Measurements from ENCODE around the gene DHTKD1.
A peak's percentile ranks its signal among the peaks of the same experiment; 100 is the strongest.

DHTKD1 gene

GRCh38 chr10:12045596-12045995 lies 23.2 kb upstream of the DHTKD1 start:
- POLR2A ChIA-PET = no interaction called here
- no peak for DNase-seq (ENCODE audit: extremely low spot score)
- CTCF ChIA-PET = no interaction called here
- TF ChIP-seq, protein P1, sequence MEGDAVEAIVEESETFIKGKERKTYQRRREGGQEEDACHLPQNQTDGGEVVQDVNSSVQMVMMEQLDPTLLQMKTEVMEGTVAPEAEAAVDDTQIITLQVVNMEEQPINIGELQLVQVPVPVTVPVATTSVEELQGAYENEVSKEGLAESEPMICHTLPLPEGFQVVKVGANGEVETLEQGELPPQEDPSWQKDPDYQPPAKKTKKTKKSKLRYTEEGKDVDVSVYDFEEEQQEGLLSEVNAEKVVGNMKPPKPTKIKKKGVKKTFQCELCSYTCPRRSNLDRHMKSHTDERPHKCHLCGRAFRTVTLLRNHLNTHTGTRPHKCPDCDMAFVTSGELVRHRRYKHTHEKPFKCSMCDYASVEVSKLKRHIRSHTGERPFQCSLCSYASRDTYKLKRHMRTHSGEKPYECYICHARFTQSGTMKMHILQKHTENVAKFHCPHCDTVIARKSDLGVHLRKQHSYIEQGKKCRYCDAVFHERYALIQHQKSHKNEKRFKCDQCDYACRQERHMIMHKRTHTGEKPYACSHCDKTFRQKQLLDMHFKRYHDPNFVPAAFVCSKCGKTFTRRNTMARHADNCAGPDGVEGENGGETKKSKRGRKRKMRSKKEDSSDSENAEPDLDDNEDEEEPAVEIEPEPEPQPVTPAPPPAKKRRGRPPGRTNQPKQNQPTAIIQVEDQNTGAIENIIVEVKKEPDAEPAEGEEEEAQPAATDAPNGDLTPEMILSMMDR (IDR thresholded peaks at IDR 0.05; ENCODE audit: control extremely low read depth, extremely low read depth, low read depth, missing control alignments) = no peak

GRCh38 chr10:12048547-12048946 lies 20.2 kb upstream of the DHTKD1 start:
- TF ChIP-seq, protein P1 (IDR thresholded peaks at IDR 0.05; ENCODE audit: control extremely low read depth, extremely low read depth, low read depth, missing control alignments) = no peak
- ChIA-PET CTCF (interaction anchor here (0.7 kb wide), 1 partner anchor 12 kb away, joined by 3 read pairs; no protein-coding TSS in a partner anchor), POLR2A (no interaction called here)
- peak; percentile 57 for DNase-seq (ENCODE audit: extremely low spot score)

DNA sequence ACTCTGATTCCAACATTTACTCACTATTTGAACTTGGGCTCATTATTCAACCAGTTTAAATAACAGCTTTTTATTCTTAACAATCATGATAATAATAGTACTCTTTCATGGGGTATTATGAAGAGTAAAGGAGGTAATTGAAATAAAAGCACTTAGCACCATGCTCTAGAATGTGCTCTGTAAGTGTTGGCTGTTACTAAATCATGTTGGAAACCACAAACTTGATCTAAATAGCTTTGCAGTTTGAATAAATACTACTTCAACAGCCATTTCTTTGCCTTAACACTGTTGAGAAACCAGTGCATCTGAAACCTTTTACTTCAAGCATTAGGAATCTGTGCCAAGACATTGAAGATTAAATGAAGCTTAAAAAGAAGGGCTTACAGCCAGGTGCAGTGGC lies 18.2 kb upstream of the DHTKD1 start:
- no peak for DNase-seq (ENCODE audit: extremely low spot score)
- TF ChIP-seq, protein P1 (IDR thresholded peaks at IDR 0.05; ENCODE audit: control extremely low read depth, extremely low read depth, low read depth, missing control alignments) = no peak
- CTCF ChIA-PET = interaction anchor here (0.9 to 2.5 kb wide), 4 partner anchors 8 to 63 kb away, joined by 3 to 9 read pairs (median 4); partner anchors contain the start of gene DHTKD1
- POLR2A ChIA-PET = interaction anchor here (0.9 kb wide), 1 partner anchor 8 kb away, joined by 4 read pairs; the partner anchor contains the start of gene UPF2

DNA sequence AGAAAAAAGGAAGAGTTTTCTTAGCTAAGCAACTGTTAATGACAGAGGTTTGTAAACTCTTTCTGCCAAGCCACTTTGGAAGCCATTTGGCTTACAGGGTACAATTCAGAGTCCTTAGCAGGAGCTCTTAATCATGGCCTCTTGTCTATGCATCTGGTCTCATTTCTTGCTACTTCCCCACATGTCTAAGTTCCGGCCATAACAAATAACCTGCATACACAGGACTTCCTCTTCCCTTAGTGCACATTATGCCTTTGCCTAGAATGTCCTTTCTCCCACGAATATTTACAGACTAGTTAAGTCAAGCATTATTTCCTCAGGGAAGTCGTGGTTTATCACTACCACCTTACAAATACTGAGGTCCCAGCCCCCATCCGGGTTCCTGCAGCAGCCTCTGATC lies 17.5 kb upstream of the DHTKD1 start:
- no peak for DNase-seq (ENCODE audit: extremely low spot score)
- ChIA-PET POLR2A (interaction anchor here (0.6 to 0.9 kb wide), 2 partner anchors 9 to 142 kb away, joined by 4 read pairs; partner anchors contain the start of gene UPF2), CTCF (interaction anchor here (0.7 to 2.5 kb wide), 4 partner anchors 9 to 64 kb away, joined by 3 to 9 read pairs (median 4); partner anchors contain the start of gene DHTKD1)
- TF ChIP-seq, protein P1 (IDR thresholded peaks at IDR 0.05; ENCODE audit: control extremely low read depth, extremely low read depth, low read depth, missing control alignments) = no peak

GRCh38 chr10:12055732-12056131 lies 13.0 kb upstream of the DHTKD1 start:
- no peak for DNase-seq (ENCODE audit: extremely low spot score)
- TF ChIP-seq, protein P1 (IDR thresholded peaks at IDR 0.05; ENCODE audit: control extremely low read depth, extremely low read depth, low read depth, missing control alignments) = no peak
- POLR2A ChIA-PET = interaction anchor here (0.6 to 0.7 kb wide), 2 partner anchors 11 to 507 kb away, joined by 3 to 4 read pairs; no protein-coding TSS in a partner anchor
- CTCF ChIA-PET = interaction anchor here (1.3 to 1.4 kb wide), 2 partner anchors 11 to 14 kb away, joined by 4 to 5 read pairs; no protein-coding TSS in a partner anchor

DNA sequence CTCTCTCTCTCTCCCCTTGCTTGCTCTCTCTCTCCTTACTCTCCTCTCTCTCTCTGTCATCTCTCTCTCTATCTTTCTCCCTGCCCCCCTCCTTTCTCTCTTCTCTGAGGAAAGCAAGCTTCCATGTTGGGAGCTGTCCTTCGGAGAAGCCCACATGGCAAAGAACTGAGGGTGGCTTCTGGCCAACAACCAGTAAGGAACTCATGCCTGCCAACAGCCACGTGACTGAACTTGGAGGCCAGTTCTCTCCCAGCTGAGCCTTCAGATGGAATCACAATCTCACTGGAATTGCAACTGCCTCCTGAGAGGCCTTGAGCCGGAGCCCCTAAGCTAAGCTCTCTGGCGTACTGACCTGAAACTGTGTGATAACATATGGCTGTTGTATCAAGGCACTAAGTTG lies 12.0 kb upstream of the DHTKD1 start:
- DNase-seq (ENCODE audit: extremely low spot score) = no peak
- POLR2A ChIA-PET = interaction anchor here (0.6 kb wide), 1 partner anchor 13 kb away, joined by 4 read pairs; no protein-coding TSS in a partner anchor
- TF ChIP-seq, protein P1 (IDR thresholded peaks at IDR 0.05; ENCODE audit: control extremely low read depth, extremely low read depth, low read depth, missing control alignments) = no peak
- CTCF ChIA-PET = no interaction called here
